Body of pancreas (tissue), 4 donors: ENCODE measurements around the gene SBF2. TPM values are rescaled to one million over a fixed set of nuclear protein-coding genes. Genes with fewer than 3 reads are reported as not detected.
"Not testable (repeated sequence)": the region's sequence is repeated elsewhere in the genome, so short reads cannot be mapped to it uniquely, and the experiment has no call there.

ENCODE experiments used
- ATAC-seq: fragments of 150-250 bp; one replicate; pipeline ENCODE4 v1.9.1; 2016
- DNase-seq, 4 donors: peaks; one replicate each; pipeline ENCODE4 v3.0.0-alpha.2; 2019
- H3K27ac ChIP-seq, 4 donors: fragments of 200-600 bp; sonication (generic); 1 replicate in 3 of 4; 2 replicates in 1 of 4; pipeline versions ENCODE4 v1.5.1 to v1.6.1; 2016 to 2019; ENCODE audit warnings: mild to moderate bottlenecking in 1 of 4, mixed read lengths in 1 of 4, moderate library complexity in 1 of 4
- H3K27me3 ChIP-seq, 2 donors: fragments of 200-600 bp; sonication (generic); one replicate each; pipeline ENCODE4 v1.6.0; 2016; ENCODE audit warnings: mild to moderate bottlenecking in 1 of 2
- H3K36me3 ChIP-seq, 2 donors: fragments of 200-600 bp; sonication (generic); replicated peaks in 1 of 2; 2 replicates each; pipeline ENCODE4 v1.5.1; 2016; ENCODE audit warnings: low read depth in 2 of 2; ENCODE audit not compliant: insufficient read depth in 1 of 2
- H3K4me1 ChIP-seq: fragments of 200-600 bp; sonication (generic); one replicate; pipeline ENCODE4 v1.6.0; 2016
- H3K4me3 ChIP-seq, 2 donors: fragments of 200-600 bp; sonication (generic); 1 replicate in 1 of 2; 2 replicates in 1 of 2; pipeline ENCODE4 v1.5.1; 2016 to 2019
- H3K9me3 ChIP-seq, 3 donors: fragments of 200-600 bp; sonication (generic); 1 replicate in 2 of 3; 2 replicates in 1 of 3; pipeline ENCODE4 v1.5.1; 2016
- POLR2A ChIP-seq, 3 donors: fragments of 450-650 bp; IDR thresholded peaks; one replicate each; pipeline ENCODE4 v1.6.1; 2016; ENCODE audit warnings: antibody characterized with exemption in 3 of 3, mild to moderate bottlenecking in 2 of 3
- WGBS, 2 donors: methylation state at CpG; one replicate each; pipeline ENCODE4 v1.1.5; 2017; 5-methylcytosine and 5-hydroxymethylcytosine counted together
- intact Hi-C: fragments of 100-400 bp; cut with DNase I; formaldehyde crosslinking; loops from one replicate; pipeline ENCODE4 v1.15.1; 2023
- total RNA-seq, 2 donors: library from RNA; depleted of rRNA; stranded (reverse); fragments of >200 nt; gene quantifications; one replicate each; pipeline ENCODE4 v1.1.0, GENCODE V29; 2016
- TF ChIP-seq, protein P1 (sequence below), 7 experiments: fragments of 450-650 bp in 4 of 7; fragments of 200-600 bp in 3 of 7; sonication (generic) in 3 of 7; IDR thresholded peaks; one replicate each; pipeline ENCODE4 v1.5.1; 2016 to 2019; ENCODE audit warnings: antibody characterized with exemption in 7 of 7

SBF2 gene
- total RNA-seq, 2 donors from 2014 or later = 23.6 to 38.9 TPM

DNA sequence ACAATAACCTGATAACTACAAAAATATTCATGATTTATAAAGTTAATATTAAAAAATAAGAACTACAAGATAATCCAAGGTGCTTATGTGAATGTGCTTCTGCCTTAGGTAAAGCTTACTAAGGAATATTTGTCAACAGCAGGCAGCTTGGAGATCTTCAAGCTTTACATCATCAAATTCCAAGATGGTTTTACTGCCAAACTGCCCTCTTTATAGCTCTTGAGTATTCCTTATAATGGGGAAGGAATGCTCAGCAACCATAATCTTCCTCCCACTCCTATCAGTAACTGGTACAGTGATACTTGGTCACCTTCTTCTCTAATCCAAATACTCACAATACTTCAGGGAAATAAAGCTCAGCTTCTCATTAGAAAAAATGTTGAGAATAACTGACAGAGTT is 30.1 kb downstream of the SBF2 start:
- Histone ChIP-seq H3K4me3 (no peak overlapping the region), H3K4me1 (no peaks in the 10 kb centered on the region), H3K27ac (no peak overlapping the region), H3K36me3 (no peaks in the 10 kb centered on the region), H3K9me3 (no peaks in the 10 kb centered on the region), H3K27me3 (no peaks in the 10 kb centered on the region)
- intact Hi-C loops = no loop called here
- no peak for ATAC-seq
- TF ChIP-seq, protein P1, sequence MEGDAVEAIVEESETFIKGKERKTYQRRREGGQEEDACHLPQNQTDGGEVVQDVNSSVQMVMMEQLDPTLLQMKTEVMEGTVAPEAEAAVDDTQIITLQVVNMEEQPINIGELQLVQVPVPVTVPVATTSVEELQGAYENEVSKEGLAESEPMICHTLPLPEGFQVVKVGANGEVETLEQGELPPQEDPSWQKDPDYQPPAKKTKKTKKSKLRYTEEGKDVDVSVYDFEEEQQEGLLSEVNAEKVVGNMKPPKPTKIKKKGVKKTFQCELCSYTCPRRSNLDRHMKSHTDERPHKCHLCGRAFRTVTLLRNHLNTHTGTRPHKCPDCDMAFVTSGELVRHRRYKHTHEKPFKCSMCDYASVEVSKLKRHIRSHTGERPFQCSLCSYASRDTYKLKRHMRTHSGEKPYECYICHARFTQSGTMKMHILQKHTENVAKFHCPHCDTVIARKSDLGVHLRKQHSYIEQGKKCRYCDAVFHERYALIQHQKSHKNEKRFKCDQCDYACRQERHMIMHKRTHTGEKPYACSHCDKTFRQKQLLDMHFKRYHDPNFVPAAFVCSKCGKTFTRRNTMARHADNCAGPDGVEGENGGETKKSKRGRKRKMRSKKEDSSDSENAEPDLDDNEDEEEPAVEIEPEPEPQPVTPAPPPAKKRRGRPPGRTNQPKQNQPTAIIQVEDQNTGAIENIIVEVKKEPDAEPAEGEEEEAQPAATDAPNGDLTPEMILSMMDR (IDR thresholded peaks at IDR 0.05) = no peak
- DNase-seq = no peak

GRCh38 chr11:10261821-10262220 is 32.2 kb downstream of the SBF2 start:
- Histone ChIP-seq H3K4me3 (no peak overlapping the region), H3K9me3 (no peaks in the 10 kb centered on the region), H3K36me3 (no peaks in the 10 kb centered on the region), H3K27me3 (no peaks in the 10 kb centered on the region), H3K4me1 (no peaks in the 10 kb centered on the region), H3K27ac (no peak overlapping the region)
- DNase-seq = no peak
- no peak for ATAC-seq
- TF ChIP-seq POLR2A (IDR thresholded peaks at IDR 0.05) = no peak
- TF ChIP-seq, protein P1 (IDR thresholded peaks at IDR 0.05) = no peak
- intact Hi-C loops = no loop called here

- no peak for DNase-seq
- H3K36me3 ChIP-seq = no peaks in the 10 kb centered on the region
- H3K4me3 ChIP-seq = no peak overlapping the region
Measured at GRCh38 chr11:10257478-10257877, 36.5 kb downstream of the SBF2 start.

DNA sequence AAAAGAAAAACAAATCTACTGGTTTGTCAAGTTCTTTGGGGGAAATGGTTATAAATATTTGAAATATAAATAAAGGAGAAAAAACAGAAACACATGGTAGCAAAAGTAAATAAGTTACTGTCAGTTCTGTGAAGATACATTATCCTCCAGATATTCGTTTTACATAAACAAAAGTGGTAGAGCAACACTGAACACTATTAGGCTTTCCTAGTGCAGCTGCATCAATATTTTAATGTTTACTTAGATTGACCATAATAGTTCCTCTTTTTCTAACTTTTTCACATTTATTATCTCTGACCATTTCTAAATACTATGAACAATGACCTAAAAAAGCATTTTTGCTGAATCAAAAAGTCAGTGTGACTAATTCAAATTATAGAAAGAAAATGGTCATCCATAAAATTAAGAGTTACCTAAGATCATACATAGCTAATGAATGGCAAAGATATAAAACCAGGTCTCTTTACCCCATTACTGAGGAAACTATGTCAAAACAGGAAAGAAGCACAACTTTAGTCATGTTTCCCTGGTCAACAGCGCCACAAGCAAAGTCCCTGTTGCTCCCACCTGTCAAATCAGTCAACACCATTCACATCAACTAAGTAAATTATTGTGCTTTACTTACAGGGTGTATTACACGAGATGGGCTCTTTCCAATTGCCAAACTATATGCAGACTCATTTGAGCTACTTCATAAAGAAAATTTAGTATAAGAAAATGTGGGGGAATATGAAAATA is 38.5 kb downstream of the SBF2 start:
- ATAC-seq (no peak), DNase-seq (no peak)
- TF ChIP-seq, protein P1 (IDR thresholded peaks at IDR 0.05) = no peak
- TF ChIP-seq POLR2A (IDR thresholded peaks at IDR 0.05) = no peak
- no peaks in the 10 kb centered on the region for H3K36me3 ChIP-seq
- no peaks in the 10 kb centered on the region for H3K27me3 ChIP-seq
- H3K4me1 ChIP-seq = peaks cover 4% of the 10 kb centered on the region
- no peaks in the 10 kb centered on the region for H3K9me3 ChIP-seq
- H3K4me3 ChIP-seq = no peak overlapping the region
- 50 to 72% methylated on average over 3 of the region's 3 CpGs for WGBS, 2 donors
- intact Hi-C loops = no loop called here
- H3K27ac ChIP-seq = no peak overlapping the region

More at GRCh38 chr11:10257478-10257877, 36.5 kb downstream of the SBF2 start:
- no peaks in the 10 kb centered on the region for H3K9me3 ChIP-seq
- intact Hi-C loops = no loop called here
- no peak for TF ChIP-seq POLR2A (IDR thresholded peaks at IDR 0.05)
- TF ChIP-seq, protein P1 (IDR thresholded peaks at IDR 0.05) = no peak
- peaks cover 4% of the 10 kb centered on the region for H3K4me1 ChIP-seq
- no peak for ATAC-seq
- H3K27ac ChIP-seq = no peak overlapping the region
- 93% methylated on average over 4 of the region's 4 CpGs for WGBS, 2 donors
- H3K27me3 ChIP-seq = no peaks in the 10 kb centered on the region

DNA sequence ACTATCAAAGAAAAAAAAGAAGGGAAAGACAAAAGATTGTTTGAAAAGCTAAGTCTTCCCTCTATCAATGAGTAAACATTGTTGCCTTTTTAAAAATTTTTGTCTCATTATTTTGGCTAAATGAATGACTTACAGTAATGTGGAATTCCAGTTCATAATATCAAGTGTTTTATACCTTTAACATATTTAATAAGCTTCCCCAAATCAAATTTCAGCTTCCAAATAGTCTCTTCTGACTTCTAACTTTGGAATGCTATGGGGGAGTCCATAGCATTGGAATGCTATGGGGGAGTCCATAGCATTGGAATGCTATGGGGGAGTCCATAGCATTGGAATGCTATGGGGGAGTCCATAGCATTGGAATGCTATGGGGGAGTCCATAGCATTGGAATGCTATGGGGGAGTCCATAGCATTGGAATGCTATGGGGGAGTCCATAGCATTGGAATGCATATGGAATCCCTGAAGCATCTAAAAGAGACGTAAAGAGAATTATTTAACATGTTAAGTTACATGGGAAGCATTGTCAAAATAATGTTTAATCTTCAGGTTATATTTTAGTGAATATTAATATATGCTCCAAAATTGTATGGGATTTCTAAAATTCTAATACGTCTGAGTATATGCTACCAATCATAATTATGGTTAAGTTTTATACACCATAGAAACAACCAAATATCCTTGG is 44.4 kb downstream of the SBF2 start:
- intact Hi-C loops = not testable (repeated sequence)

More for the DNA sequence above, 44.4 kb downstream of the SBF2 start:
- not testable (repeated sequence) for DNase-seq, H3K27me3 ChIP-seq, H3K36me3 ChIP-seq, H3K9me3 ChIP-seq, ATAC-seq, H3K4me3 ChIP-seq, H3K27ac ChIP-seq, H3K4me1 ChIP-seq
- 89 to 93% methylated on average over 2 of the region's 2 CpGs for WGBS, 2 donors
